Kidney capillary endothelial cell (primary cell): ENCODE results near the gene COPS8.

Experiments
- DNase-seq: peaks from one replicate; pipeline ENCODE4 v3.0.0-alpha.2; 2018; ENCODE audit warnings: low spot score

The COPS8 gene

DNA sequence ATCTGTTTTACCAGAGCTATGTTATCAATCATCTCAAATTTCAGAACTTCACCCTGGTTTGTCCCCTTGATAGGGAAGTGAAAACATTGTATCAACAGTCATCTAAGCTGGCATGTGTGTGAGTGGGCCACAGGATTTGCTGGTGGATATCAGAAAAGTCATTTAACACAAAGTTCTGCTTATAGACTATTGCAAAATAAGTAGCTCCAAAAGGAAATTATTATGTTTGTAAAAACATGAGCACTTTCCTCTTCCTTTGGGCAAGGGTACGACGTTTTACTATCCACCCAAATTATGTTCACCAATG is 20.7 kb upstream of the COPS8 start:
- no peak for DNase-seq

DNA sequence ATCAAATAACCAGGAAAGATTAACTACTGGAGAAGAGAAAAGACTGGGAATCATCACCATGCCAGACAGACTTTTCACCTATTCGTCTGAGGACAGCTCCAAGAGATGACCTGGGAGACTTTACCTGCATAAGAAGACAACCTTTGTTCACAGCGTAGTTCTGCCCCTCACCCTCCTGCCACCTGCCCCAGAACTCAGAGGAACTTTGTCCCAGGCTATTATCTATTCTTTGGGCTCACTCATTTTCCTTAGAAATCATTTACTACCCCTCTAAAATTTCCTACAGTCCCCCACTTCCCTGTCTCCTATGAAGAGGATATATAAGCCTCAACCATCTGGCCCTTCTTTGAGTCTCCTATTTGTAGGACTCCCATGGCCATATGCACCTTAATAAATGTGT is 19.3 kb upstream of the COPS8 start:
- DNase-seq = no peak

DNA sequence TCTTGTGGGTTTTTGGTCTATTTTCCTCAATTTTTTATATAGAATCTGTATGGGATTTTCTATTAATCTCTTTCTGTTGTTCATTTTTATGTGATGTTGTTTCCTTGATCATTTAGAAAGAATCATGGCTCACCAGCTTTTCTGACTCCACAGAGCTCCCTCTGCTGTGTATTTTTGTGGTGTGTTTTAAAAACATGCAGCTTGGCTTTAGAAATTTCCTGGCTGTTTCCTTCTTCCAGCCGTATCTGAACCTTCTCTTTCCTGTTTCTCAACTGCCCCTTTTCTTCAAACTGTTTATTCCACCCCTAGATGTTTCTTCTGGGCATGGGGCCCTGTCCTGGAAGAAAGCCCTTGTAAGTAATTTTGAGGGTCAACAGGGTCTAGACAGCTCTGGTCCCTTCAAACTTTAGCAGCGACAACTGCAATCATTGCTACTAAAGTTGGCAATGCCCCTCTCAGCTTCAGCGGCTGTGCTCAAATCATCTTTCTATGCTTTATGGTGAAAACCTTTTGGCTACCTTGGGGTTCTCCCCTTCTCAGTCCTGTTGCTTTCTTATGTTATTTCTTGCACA is 17.6 kb upstream of the COPS8 start:
- no peak for DNase-seq

DNA sequence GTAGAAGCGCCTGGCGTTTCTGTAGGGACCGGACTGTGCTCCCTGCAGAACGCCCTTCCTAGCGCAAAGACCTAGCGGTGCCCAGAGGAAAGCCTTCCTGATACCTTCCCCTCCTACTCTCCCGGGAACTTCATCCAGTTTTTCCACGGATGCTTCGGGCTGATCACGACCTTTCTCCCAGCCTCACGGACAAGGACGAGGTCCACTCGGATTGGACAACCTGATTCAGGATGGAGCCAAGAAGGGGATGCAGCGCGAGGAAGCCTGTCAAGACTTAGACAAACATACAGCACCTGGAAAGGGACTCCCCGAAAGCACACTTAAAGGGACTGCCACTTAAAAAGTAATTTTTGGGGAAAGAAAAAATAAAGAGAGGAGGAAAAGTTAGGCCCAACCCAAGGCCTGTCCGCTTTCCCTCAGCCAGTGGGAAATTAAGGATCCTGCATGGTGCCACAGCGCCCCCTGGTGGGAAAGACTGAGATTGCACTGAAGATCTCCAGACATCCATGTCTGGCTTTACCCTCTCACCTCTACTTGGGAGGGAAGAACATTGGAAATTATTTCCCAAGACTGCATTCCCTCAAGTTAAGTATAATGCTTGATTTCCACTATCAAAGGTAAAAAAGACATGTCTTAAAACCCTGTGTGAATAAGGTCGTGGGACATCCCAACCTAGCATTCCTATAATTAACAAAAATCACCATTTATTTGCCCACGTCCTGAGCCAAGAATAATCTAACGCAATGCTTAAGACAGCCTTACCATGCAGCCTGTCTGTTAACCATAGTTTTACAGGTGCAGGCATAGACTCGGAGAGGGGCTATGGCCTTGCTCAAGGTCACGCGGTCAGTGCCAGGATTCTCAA is 13.4 kb upstream of the COPS8 start:
- DNase-seq = no peak

DNA sequence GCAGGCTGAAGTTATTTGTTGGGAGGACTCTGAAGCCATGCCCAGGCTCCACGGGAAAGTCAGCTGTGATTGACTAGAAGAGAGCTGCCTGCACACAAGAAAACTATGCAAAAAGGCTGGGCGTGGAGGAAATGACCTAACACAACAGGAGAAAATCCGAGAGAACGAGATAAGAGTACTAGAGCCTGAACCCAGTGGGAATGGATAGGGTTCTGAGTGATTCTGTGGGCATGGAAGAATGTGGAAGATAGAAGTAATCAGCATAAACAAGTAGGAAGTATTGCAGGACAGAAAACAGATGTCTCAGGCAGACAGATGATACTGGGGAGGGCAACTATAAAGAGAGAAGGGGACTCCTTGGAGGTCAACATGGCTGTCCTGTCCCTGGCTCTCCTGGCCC is 12.1 kb upstream of the COPS8 start:
- DNase-seq = peak; percentile 57

DNA sequence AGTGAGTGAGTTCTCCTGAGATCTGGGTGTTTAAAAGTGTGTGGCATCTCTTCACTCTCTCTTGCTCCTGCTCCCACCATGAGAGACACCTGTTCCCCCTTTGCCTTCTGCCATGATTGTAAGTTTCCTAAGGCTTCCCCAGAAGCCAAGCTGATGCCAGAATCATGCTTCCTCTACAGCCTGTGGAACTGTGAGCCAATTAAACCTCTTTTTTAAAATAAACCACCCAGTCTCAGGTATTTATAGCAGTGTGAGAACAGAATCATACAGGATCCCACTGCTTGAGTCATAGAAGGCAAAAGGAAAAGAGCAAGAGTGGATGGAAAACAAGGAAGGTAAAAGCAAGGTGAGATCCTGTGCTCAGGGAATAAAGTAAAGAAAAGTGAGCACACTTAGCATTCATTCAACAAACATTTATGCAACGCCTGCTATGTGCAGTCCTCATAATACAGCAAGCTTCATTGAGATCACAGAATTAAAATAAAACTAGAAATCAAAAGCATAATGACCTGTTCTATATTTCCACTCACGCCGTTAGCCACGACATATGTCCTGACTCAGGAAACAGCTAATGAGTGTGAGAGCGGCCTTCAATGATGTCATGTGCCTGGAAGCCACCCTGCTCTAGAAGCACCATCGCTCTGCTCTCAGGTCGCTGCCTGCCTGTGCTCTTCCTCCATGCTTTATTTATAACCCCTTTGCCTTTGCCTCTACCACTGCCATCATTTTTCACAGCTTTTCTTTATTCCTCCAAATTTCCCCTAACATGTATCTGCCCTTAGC is 11.3 kb upstream of the COPS8 start:
- DNase-seq = peak; percentile 59

DNA sequence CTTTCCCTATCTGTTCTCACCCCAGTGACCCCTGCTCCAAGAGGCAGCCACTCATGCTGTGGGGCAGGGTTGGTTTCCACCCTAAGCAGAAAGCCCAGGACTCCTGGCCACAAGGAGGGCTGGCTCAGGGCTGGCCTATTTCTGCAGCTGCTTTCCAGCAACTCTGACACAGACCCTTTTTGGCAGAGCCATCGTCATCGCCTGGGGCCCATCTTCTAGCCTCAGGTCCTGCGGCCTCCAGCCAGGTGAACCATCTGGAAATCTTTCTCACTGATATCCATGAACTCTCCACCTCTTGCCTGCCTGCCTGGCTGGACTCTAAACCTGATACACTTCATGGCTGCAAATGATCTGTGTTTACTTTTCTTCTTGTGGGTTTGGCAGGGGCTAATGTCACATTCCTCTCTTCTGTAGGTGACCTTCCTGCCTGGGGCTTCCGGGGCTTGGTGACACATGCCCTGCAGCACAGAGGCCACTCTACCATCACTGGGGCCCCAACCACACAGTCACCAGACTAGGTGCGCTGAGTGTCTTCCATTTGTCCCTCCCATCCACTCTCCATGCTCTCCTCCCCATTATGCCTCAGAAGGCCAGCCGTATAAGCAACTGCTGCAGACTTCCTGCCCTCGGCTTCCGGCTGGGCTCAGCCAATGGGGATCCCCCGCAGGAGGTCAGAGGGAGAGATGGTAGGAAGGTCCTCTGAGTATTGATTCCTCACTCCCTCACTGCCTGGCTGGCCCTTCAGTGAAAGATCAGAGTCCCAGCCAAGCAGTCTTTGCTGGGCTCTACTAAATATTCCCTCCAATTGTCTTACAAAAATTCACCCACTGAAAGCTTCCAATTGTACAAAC is 9.7 kb upstream of the COPS8 start:
- no peak for DNase-seq

DNA sequence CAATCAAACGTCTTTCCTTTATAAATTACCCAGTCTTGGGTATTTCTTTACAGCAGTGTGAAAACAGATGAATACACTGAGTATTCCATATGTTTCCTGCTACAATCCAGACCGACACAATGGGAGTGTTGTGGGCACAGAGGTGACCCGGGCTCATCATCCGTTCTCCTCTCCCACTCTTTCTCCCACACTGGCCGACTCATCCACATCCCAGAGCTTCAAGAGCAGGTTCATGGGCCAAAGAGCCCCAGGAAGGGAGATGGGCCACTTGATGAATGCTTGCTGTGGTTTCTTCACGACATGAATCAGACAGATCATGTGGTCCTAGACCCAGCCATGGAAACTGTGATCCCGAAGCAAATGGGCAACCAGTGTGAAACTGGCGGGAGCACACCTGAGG is 4.1 kb upstream of the COPS8 start:
- no peak for DNase-seq

DNA sequence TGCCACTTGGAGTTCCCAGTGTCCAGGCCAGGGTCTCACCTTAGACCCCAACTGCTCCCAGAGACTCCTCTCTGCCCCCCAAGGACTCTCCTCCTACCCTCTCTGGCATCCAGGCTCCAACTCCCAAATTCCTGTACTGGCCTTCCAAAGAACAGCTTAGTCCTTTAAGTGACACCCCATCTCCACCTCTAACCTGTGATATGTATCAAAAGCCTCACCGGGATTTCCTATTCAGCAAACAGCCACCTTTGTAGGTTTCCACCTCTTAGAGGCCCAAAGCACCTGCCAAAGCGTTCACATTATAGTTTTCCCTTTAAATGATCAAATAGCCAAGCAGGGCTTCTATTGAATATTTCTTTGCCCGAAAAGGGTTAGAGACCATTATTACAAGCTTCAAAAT is 2.7 kb upstream of the COPS8 start:
- no peak for DNase-seq

DNA sequence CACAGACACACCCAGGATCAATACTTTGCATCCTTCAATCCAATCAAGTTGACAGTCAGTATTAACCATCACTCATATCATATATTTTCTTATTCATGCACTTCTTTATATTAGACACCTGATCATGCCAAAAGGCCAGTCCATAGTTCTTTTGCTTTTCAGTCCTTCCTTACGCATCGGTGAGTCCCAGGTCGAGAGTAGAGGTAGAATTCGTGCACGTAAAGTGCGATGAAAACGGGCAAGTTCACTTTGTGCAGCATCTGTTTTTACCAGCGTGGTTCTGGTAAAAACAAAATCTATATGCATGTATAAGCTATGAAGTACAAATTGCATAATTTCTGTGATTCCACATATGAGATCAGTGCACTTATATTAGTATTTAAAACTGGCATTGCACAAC is 1.2 kb upstream of the COPS8 start:
- no peak for DNase-seq

DNA sequence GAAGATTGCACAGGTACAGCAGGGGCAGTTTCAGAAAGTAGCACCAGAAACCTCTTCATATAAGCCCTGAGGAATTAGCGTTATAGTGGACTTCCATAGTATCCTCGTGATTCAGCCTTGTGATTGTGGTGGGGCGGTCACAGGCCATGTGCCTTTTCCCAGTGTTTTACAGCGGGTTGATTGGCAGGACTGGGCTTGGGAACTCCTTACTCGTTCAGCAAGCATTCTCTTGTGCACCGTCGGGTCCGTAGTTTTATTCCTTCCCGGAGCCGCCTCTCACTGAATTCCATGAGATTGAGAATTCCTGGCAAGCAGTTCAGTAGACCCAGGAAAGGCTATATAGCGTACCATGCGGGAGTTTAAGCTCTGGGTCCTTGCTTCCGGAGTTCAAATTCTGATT is 5.2 kb downstream of the COPS8 start:
- no peak for DNase-seq

DNA sequence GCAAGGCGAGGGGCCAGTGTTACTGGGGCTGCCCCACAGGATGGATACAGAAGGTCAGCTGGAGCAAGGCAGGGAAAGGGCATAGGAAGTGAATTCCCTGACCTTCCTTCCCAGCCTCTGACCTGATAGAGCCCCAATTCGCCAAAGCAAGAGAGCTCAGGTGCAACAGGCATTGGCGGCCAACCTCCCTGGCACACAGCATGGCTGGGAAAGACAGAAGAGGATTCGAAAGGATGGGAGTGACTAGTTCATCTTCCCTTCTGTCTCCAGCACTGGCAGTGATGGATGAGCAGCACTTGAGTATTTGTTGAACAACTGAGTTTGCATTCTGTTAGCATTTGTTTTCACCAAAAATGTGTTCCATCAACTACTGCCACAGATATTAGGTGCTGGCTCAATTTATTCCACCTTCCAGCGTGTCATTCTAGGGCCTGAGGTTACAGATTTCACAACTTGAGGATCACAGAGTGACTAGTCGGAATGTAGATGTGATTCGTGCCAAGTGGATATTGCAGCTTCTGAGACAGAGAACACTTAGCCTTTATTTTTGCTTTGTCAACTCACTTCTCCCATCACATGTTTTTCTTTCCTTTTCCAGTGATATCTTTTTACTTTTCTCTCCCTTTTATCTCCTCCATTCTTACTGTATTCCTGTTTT is 6.2 kb downstream of the COPS8 start:
- DNase-seq = no peak

DNA sequence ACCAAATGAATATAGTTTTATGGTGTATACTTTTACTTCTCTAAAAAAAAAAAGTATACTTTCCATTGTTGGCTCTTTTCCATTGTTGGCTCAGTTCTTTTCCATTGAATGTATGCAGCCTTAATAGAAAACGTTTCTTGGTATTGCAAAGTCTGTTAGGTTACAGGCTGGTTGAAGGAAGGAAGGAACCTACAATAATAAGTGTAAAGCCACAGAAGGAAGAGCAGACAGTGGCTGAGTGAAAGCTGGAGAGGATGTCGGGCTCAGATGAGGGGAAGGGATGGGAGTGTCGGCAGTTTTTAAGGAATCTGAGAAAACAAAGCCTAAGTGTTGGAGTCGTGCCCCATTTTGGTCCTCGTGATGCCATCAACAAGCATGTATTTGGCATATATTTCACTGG is 6.8 kb downstream of the COPS8 start:
- DNase-seq = no peak

DNA sequence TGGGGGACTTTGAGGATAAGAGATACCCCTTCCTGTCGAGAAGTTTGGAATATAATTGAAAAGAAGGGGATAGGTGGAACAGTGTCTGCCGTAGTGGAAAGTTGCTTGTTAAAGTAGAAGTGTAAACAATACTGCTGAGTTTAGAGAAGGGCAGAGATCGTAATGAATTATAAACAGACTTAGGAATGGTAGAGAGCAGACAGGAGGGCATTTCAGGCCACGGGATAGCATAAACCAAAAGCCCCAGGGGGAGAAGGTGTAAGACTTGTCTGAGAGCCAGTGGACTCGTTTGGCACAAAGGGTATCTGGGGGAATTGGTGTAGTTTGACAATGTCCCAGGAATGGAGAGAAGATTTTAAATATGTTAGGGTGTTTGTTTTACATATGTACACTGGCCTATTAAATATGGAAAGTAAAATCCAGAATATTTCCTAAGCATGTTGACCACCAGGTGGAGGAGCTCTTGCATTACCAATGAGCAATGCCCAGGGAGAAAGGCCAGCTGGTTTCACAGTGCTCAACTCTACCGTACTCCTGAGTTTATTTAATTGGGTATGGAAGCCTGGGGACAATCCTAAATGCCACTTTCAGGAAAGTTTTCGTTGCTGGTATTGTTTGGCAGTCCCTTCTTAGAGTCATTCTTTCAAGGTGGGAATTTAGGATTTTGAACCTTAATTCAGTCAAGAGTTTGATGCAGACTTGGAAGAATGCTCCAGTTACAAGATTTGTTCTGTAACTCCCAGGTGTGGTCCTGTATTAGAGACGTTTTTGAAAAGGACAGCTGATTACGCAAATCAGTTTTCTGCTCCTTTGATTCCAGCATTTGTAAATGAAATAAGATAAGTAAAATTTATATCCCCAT is 7.5 kb downstream of the COPS8 start:
- no peak for DNase-seq

DNA sequence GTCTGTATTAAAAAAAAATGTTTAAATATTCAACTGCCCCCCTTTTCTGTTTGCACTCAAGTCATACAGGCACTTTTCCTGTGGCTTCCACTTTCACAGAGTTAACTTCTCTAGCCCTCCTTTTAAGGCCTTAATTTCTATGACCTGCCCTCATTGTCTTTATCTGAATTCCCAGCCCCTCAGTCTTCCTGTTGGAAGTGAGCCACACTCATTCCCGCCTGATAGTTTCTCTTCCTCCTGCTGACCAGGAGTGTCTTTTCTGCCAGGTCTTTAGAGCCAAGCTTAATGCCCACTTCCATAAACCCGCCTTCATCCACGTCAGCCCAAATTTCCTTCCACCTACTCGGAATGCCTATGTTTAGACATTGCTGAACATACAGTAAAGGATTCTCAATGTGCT is 10.5 kb downstream of the COPS8 start:
- DNase-seq = no peak

DNA sequence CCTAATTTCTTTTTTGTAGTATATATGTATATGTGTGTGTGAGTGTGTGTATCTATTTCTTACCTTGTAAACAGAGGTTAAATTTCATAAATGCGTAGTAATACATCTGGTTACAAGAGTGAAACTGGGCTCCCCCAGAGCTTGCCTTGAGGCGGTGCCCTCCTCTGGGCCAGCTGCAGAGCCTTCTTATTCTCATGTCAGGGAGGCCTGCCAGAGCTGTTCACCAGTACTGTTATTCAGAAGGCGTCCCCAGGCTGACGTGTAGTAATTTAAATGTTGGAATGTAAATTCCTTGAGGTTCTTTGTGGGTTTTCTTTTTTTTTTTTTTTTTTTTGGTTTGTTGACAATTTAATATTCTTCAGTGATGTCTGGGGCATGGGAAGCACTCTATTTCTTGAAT is 11.2 kb downstream of the COPS8 start:
- no peak for DNase-seq

DNA sequence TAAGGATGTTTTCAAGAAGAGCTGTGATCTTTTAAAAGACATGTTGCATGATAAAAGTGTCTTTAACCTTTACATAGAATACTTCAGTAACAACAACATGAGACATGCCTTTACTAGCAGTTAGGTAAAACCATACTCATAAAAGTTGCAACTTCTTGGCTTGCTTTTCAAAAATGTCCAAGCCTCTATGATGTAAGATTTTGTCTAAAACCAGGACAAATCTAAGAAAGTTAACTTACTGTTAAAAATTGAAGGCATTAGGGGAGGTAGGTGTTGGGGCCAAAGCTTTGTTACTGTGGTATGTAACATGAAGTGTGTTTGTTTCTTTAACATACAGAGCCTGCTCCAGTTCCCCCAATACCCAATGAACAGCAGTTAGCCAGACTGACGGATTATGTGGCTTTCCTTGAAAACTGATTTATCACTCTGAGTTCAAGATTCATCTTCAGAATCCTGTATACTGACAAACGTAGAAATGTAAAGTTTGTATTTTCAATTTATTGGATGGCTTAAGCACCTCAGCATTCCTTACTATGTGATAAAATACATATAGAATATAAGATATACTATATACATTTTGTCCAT is 11.7 kb downstream of the COPS8 start:
- no peak for DNase-seq

DNA sequence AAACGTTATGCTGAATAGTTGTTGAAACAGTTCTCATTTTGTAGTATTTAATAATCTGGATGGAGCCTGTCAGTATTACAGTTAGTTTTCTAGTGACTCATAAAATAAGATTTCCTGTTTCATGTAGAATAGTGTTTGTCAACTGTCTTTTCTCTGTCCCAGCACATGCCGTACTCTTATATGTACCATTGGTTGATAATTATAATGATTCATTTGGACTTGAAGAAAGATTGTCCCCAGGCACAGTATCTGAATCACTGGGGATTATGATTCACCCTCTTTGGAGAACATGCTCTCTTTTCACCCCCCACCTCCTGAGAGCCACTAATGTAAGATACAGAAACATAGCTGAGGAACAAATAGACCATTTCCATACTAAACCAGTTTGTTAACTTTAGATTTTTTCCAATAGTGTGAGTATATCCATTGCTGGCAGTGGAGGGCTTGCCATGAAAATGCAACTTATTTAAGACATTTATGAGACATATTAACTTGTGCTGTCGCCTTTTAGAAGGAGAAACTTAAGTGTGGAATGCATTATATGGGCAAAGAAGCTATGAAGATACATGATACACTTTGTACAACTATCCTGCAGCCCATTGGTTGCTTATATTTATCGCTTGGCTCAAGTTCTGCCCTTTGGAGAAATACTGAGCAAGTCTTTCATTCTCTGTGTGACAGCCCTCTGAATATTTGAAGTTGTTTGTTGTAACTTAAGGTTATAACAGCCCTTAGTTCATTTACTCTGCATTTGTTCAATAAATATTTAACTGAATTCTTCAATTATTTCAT is 12.4 kb downstream of the COPS8 start:
- peak; percentile 92 for DNase-seq

DNA sequence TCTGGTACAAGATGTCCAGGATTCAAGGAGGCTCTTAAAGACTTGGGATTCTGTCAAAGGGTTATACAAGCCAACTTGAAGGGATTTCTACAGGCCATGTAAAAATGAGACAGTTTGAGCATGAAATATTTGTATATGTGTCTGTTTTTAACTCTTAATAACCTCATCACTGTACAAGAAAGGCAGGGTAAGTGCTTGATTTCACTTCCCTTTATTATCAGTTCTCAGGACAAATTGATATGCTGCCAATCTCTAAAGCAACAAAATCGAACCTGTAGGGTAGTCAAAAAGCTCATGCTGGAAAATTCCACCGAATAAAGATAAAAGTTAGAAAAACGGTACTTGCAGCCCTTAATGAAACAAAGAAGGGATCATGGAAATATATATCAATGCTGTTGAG is 14.1 kb downstream of the COPS8 start:
- DNase-seq = no peak
